Esophagus muscularis mucosa (tissue), 4 donors: Measurements from ENCODE around the gene RASGRF1.

ENCODE experiments used
- CTCF ChIP-seq, 3 experiments: fragments of 200-600 bp in 2 of 3; fragments of 450-650 bp in 1 of 3; sonication (generic) in 2 of 3; IDR thresholded peaks; one replicate each; pipeline ENCODE4 v1.5.1; 2017 to 2019; ENCODE audit warnings: antibody characterized with exemption in 3 of 3, mild to moderate bottlenecking in 2 of 3, moderate library complexity in 1 of 3
- EP300 ChIP-seq: sonication (generic); formaldehyde crosslinking; IDR thresholded peaks from one replicate; pipeline ENCODE4 v1.6.1; 2017; ENCODE audit warnings: antibody characterized with exemption
- POLR2A ChIP-seq: fragments of 450-650 bp; IDR thresholded peaks from one replicate; pipeline ENCODE4 v1.6.1; 2017; ENCODE audit warnings: antibody characterized with exemption, moderate library complexity, mild to moderate bottlenecking, low read depth

DNA sequence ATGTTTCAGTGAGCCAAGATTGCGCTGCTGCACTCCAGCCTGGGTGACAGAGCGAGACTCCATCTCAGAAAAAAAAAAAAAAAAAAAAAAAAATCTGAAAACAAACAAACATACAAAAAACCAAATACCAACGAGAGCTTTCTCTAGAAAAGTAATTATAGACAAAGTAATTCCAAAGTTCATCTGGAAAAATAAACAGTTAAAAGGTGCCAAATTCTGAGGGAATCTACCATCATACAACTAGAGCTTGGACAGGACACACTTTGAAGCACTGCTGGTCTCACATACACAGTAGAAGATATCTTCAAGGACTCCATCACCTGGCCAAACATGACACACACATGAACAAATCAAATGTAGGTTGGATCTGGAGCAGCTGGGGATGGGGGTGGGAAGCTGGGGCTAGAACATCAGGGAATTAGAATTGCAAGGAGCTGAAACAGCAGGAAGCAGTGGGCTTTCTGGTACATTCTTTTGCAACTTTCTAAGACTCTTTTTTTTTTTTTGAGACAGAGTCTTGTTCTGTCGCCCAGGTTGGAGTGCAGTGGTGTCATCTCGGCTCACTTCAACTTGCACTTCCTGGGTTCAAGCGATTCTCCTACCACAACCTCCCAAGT lies 104.6 kb downstream of the RASGRF1 start:
- TF ChIP-seq CTCF (IDR thresholded peaks at IDR 0.05) (no peak), POLR2A (no peak), EP300 (no peak)
